Neutrophil (primary cell): ENCODE measurements around the gene CMSS1.

Experiments used
- H3K27ac ChIP-seq: fragments of 200-600 bp; sonication (generic); 2 replicates; pipeline ENCODE4 v1.5.1; 2016; ENCODE audit warnings: mild to moderate bottlenecking, moderate library complexity
- H3K27me3 ChIP-seq: fragments of 200-600 bp; sonication (generic); 2 replicates; pipeline ENCODE4 v1.6.0; 2016; ENCODE audit warnings: mild to moderate bottlenecking
- H3K36me3 ChIP-seq: fragments of 200-600 bp; sonication (generic); 2 replicates; pipeline ENCODE4 v1.5.1; 2017
- H3K4me1 ChIP-seq, 2 experiments: fragments of 200-600 bp in 1 of 2; sonication (generic) in 1 of 2; 1 replicate in 1 of 2; 2 replicates in 1 of 2; pipeline versions ENCODE4 v1.5.1 to v1.6.1; 2013 to 2016; ENCODE audit warnings: low read depth in 1 of 2, low read length in 1 of 2, mild to moderate bottlenecking in 1 of 2, moderate library complexity in 1 of 2; ENCODE audit not compliant: control insufficient read depth in 1 of 2, insufficient read depth in 1 of 2
- H3K4me3 ChIP-seq, 2 experiments: fragments of 200-600 bp in 1 of 2; sonication (generic) in 1 of 2; 1 replicate in 1 of 2; 2 replicates in 1 of 2; pipeline ENCODE4 v1.5.1; 2013 to 2016; ENCODE audit warnings: low read depth in 1 of 2, low read length in 1 of 2, mild to moderate bottlenecking in 1 of 2, moderate library complexity in 1 of 2
- H3K9me3 ChIP-seq: fragments of 200-600 bp; sonication (generic); 2 replicates; pipeline ENCODE4 v1.5.1; 2016
- CTCF ChIP-seq: fragments of 200-600 bp; sonication (generic); IDR thresholded peaks from 2 replicates; pipeline ENCODE4 v1.5.1; 2016; ENCODE audit warnings: antibody characterized with exemption

The CMSS1 gene

GRCh38 chr3:100160521-100160920 lies 342.9 kb downstream of the CMSS1 start:
- Histone ChIP-seq H3K9me3 (no peaks in the 10 kb centered on the region), H3K27ac (no peak overlapping the region), H3K4me3 (no peak overlapping the region), H3K36me3 (no peaks in the 10 kb centered on the region), H3K27me3 (no peaks in the 10 kb centered on the region), H3K4me1 (peaks cover 0 to 13% of the 10 kb centered on the region in 2 experiments)
- TF ChIP-seq CTCF, result no peak

GRCh38 chr3:100163787-100164186 lies 346.1 kb downstream of the CMSS1 start:
- H3K36me3 ChIP-seq, result no peaks in the 10 kb centered on the region
- H3K9me3 ChIP-seq, result no peaks in the 10 kb centered on the region
- no peaks in the 10 kb centered on the region for H3K27me3 ChIP-seq
- peaks cover 0 to 7% of the 10 kb centered on the region in 2 experiments for H3K4me1 ChIP-seq
- no peak for TF ChIP-seq CTCF
- H3K4me3 ChIP-seq, result no peak overlapping the region
- no peak overlapping the region for H3K27ac ChIP-seq

- H3K4me1 ChIP-seq, result peaks cover 0 to 7% of the 10 kb centered on the region in 2 experiments
- H3K27ac ChIP-seq, result no peak overlapping the region
- no peak overlapping the region for H3K4me3 ChIP-seq
- no peaks in the 10 kb centered on the region for H3K27me3 ChIP-seq
- no peaks in the 10 kb centered on the region for H3K36me3 ChIP-seq
- TF ChIP-seq CTCF, result no peak
- H3K9me3 ChIP-seq, result no peaks in the 10 kb centered on the region
These were observed 347.1 kb downstream of the CMSS1 start for GRCh38 chr3:100164743-100165142.

- H3K9me3 ChIP-seq, result no peaks in the 10 kb centered on the region
- no peaks in the 10 kb centered on the region for H3K27me3 ChIP-seq
- peaks cover 0 to 7% of the 10 kb centered on the region in 2 experiments for H3K4me1 ChIP-seq
- no peak overlapping the region for H3K4me3 ChIP-seq
- TF ChIP-seq CTCF, result no peak
- no peak overlapping the region for H3K27ac ChIP-seq
- no peaks in the 10 kb centered on the region for H3K36me3 ChIP-seq
These were observed 348.4 kb downstream of the CMSS1 start for GRCh38 chr3:100165926-100166550.

GRCh38 chr3:100169201-100169920 lies 351.7 kb downstream of the CMSS1 start:
- H3K9me3 ChIP-seq, result no peaks in the 10 kb centered on the region
- TF ChIP-seq CTCF, result no peak
- H3K36me3 ChIP-seq, result no peaks in the 10 kb centered on the region
- H3K4me3 ChIP-seq, result no peak overlapping the region
- H3K27ac ChIP-seq, result no peak overlapping the region
- no peaks in the 10 kb centered on the region for H3K27me3 ChIP-seq
- H3K4me1 ChIP-seq, result peaks cover 0 to 7% of the 10 kb centered on the region in 2 experiments
